ENCODE data around the gene TFF1.
"Not testable (repeated sequence)": the region's sequence is repeated elsewhere in the genome, so short reads cannot be mapped to it uniquely, and the experiment has no call there.

The TFF1 gene

GRCh38 chr21:42366292-42367010, at the start of gene TFF1:
Gene TFF1 (minus strand): TSS chr21:42366535. CDS start chr21:42366495, 40 bp downstream.
- DNase-seq (ENCODE audit: low read depth in 4 of 4, low spot score in 1 of 4): no peak

- peak; percentile 84 to 95 (median 89) for DNase-seq (ENCODE audit: low read depth in 4 of 4, low spot score in 1 of 4)
Measured at GRCh38 chr21:42414928-42415769, 48.8 kb upstream of the TFF1 start.

- no peak for DNase-seq (ENCODE audit: low read depth in 4 of 4, low spot score in 1 of 4)
Measured at GRCh38 chr21:42414553-42414927, 48.2 kb upstream of the TFF1 start.

- DNase-seq (ENCODE audit: low read depth in 4 of 4, low spot score in 1 of 4): no peak
Measured at GRCh38 chr21:42414066-42414465, 47.7 kb upstream of the TFF1 start.

GRCh38 chr21:42413500-42413899, 47.2 kb upstream of the TFF1 start:
- peak in 1 of 4 experiments; percentile 58 for DNase-seq (ENCODE audit: low read depth in 4 of 4, low spot score in 1 of 4)

- no peak for DNase-seq (ENCODE audit: low read depth in 4 of 4, low spot score in 1 of 4)
Measured at GRCh38 chr21:42413093-42413492, 46.8 kb upstream of the TFF1 start.

- DNase-seq (ENCODE audit: low read depth in 4 of 4, low spot score in 1 of 4): no peak
Measured at GRCh38 chr21:42412636-42412933, 46.2 kb upstream of the TFF1 start.

GRCh38 chr21:42411891-42412635, 45.7 kb upstream of the TFF1 start:
- no peak for DNase-seq (ENCODE audit: low read depth in 4 of 4, low spot score in 1 of 4)

GRCh38 chr21:42411197-42411869, 45.0 kb upstream of the TFF1 start:
- DNase-seq (ENCODE audit: low read depth in 4 of 4, low spot score in 1 of 4): no peak

- DNase-seq (ENCODE audit: low read depth in 4 of 4, low spot score in 1 of 4): no peak
Measured at GRCh38 chr21:42409366-42409765, 43.0 kb upstream of the TFF1 start.

- DNase-seq (ENCODE audit: low read depth in 4 of 4, low spot score in 1 of 4): not testable (repeated sequence)
Measured at GRCh38 chr21:42408718-42409117, 42.4 kb upstream of the TFF1 start.

- DNase-seq (ENCODE audit: low read depth in 4 of 4, low spot score in 1 of 4): no peak
Measured at GRCh38 chr21:42407476-42407875, 41.1 kb upstream of the TFF1 start.

GRCh38 chr21:42406866-42407265, 40.5 kb upstream of the TFF1 start:
- DNase-seq (ENCODE audit: low read depth in 4 of 4, low spot score in 1 of 4): no peak

GRCh38 chr21:42406201-42406621, 39.9 kb upstream of the TFF1 start:
- peak in 1 of 4 experiments; percentile 54 for DNase-seq (ENCODE audit: low read depth in 4 of 4, low spot score in 1 of 4)

GRCh38 chr21:42405064-42406013, 39.0 kb upstream of the TFF1 start:
- DNase-seq (ENCODE audit: low read depth in 4 of 4, low spot score in 1 of 4): no peak

GRCh38 chr21:42404539-42404938, 38.2 kb upstream of the TFF1 start:
- no peak for DNase-seq (ENCODE audit: low read depth in 4 of 4, low spot score in 1 of 4)

- no peak for DNase-seq (ENCODE audit: low read depth in 4 of 4, low spot score in 1 of 4)
Measured at GRCh38 chr21:42403611-42404231, 37.4 kb upstream of the TFF1 start, which contains the start of gene UBASH3A. Gene UBASH3A (plus strand): TSS chr21:42403902. CDS start chr21:42403946, 44 bp downstream.

- no peak for DNase-seq (ENCODE audit: low read depth in 4 of 4, low spot score in 1 of 4)
Measured at GRCh38 chr21:42401820-42402251, 35.5 kb upstream of the TFF1 start.

GRCh38 chr21:42401154-42401553, 34.8 kb upstream of the TFF1 start:
- DNase-seq (ENCODE audit: low read depth in 4 of 4, low spot score in 1 of 4): no peak

Data from stimulated activated CD4-positive, alpha-beta T cell treated with anti-CD3 and anti-CD28 coated beads, Interleukin-1b, Interleukin-23, amount 100 ng/mL, for 24 hours (primary cell).